BLaER1 (cell line): ENCODE measurements around the gene SHROOM2.
"Not testable (repeated sequence)": the region's sequence is repeated elsewhere in the genome, so short reads cannot be mapped to it uniquely, and the experiment has no call there.

Experiments
- H3K27ac ChIP-seq: shearing (Covaris generic); formaldehyde crosslinking; 2 replicates; pipeline ENCODE4 v1.8.1; 2022
- H3K27me3 ChIP-seq: shearing (Covaris generic); formaldehyde crosslinking; 2 replicates; pipeline ENCODE4 v1.8.1; 2022
- H3K36me3 ChIP-seq: shearing (Covaris generic); formaldehyde crosslinking; 2 replicates; pipeline ENCODE4 v1.8.1; 2022
- H3K4me1 ChIP-seq: shearing (Covaris generic); formaldehyde crosslinking; 2 replicates; pipeline ENCODE4 v1.8.1; 2022
- H3K4me2 ChIP-seq: shearing (Covaris generic); formaldehyde crosslinking; 2 replicates; pipeline ENCODE4 v1.8.1; 2022
- H3K4me3 ChIP-seq: shearing (Covaris generic); formaldehyde crosslinking; 2 replicates; pipeline ENCODE4 v1.8.1; 2022
- H3K9ac ChIP-seq: shearing (Covaris generic); formaldehyde crosslinking; 2 replicates; pipeline ENCODE4 v1.8.1; 2022
- H3K9me3 ChIP-seq: shearing (Covaris generic); formaldehyde crosslinking; 2 replicates; pipeline ENCODE4 v1.8.1; 2022
- H4K20me1 ChIP-seq: shearing (Covaris generic); formaldehyde crosslinking; 2 replicates; pipeline ENCODE4 v1.8.1; 2022
- Cebpa-rat ChIP-seq: shearing (Covaris generic); IDR thresholded peaks from 2 replicates; pipeline ENCODE4 v1.8.1; 2022

SHROOM2 gene

GRCh38 chrX:9804444-9804843 is 18.2 kb downstream of the SHROOM2 start:
- H3K4me3 ChIP-seq: no peak overlapping the region
- no peak for TF ChIP-seq Cebpa-rat
- H4K20me1 ChIP-seq: no peaks in the 10 kb centered on the region
- H3K36me3 ChIP-seq: no peaks in the 10 kb centered on the region
- no peak overlapping the region for H3K9ac ChIP-seq
- H3K27ac ChIP-seq: no peak overlapping the region
- H3K9me3 ChIP-seq: peaks cover 22% of the 10 kb centered on the region
- H3K4me2 ChIP-seq: no peak overlapping the region
- no peaks in the 10 kb centered on the region for H3K27me3 ChIP-seq
- no peaks in the 10 kb centered on the region for H3K4me1 ChIP-seq

DNA sequence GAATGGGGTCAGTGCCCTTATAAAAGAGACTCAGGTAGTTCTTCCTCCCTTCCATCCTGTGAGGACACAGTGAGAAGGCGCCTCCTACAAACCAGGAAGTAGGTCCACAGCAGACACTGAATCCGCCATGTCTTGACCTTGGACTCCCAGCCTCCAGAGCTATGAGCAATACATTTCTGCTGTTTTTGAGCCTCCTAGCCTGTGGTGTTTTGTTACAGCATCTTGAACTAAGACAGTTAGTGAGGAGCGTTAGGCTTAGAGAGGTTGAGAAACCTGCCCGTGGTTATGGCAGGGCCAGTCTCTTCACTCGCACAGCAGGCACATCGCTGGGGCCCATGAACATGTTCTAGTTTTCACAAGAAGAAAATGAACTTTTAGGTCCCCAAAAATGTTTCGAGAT is 19.7 kb downstream of the SHROOM2 start:
- H4K20me1 ChIP-seq: no peaks in the 10 kb centered on the region
- no peaks in the 10 kb centered on the region for H3K27me3 ChIP-seq
- no peak for TF ChIP-seq Cebpa-rat
- H3K27ac ChIP-seq: no peak overlapping the region
- H3K9ac ChIP-seq: no peak overlapping the region
- H3K4me3 ChIP-seq: no peak overlapping the region
- H3K36me3 ChIP-seq: no peaks in the 10 kb centered on the region
- no peak overlapping the region for H3K4me2 ChIP-seq
- no peaks in the 10 kb centered on the region for H3K4me1 ChIP-seq
- peaks cover 7% of the 10 kb centered on the region for H3K9me3 ChIP-seq

DNA sequence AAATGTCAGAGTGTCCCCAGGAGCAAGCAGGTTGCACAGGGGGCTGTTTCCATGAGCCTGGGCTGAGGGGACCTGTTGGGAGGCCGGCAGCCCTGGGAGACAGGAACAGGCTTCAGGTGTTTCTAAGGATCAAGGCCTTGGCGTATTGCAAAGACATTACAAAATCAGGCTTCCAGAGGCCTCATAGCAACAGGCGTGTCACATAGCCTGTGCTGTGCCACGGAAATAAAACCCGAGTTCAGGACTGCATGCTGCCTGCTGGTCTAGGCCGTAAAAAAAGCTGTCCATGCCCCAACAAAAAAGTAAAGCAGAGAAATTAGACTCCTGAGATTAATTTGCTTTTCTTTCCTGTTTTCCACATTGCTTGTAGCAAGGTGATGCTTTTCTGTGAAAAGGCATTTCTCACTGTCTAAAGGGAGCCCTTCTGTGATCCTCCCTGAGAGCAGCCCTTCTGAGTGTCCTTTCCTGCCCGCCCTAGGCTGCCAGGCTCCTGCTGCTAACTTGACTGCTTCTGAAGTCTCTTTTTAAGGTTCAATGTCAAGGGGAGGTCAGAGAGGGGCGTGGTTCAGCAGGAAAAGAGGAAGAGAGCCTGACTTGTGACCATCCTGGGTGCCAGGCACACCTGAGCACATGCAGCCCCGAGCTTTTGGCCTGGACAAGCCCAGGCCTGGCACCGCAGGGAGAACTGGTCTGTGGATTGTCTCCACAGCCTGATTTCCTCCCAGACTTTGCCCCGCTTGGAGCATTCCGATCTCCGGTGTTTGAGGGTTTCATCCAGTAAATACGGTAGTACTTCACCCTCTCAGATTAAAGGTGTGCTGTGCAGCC is 21.3 kb downstream of the SHROOM2 start:
- H3K36me3 ChIP-seq: no peaks in the 10 kb centered on the region
- no peak overlapping the region for H3K27ac ChIP-seq
- H3K4me2 ChIP-seq: no peak overlapping the region
- TF ChIP-seq Cebpa-rat: no peak
- H4K20me1 ChIP-seq: no peaks in the 10 kb centered on the region
- no peak overlapping the region for H3K4me3 ChIP-seq
- no peaks in the 10 kb centered on the region for H3K27me3 ChIP-seq
- no peaks in the 10 kb centered on the region for H3K4me1 ChIP-seq
- H3K9ac ChIP-seq: no peak overlapping the region
- H3K9me3 ChIP-seq: no peaks in the 10 kb centered on the region

DNA sequence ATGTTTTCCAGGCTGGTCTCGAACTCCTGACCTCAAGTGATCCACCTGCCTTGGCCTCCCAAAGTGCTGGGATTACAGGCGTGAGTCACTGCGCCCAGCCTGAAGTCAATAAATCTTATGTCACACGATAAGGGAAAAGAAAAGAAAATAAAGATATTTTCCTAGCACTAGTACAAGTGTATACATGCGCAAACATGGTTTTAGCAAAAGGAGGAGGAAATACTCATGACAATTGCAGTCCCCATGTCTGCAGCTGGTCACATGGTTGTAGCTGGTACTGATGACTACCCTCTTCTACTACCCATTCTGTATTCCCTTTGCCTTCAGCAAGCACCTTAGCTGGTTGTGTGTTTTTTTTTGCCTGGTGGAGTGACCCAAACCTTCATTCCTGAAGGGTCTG is 23.6 kb downstream of the SHROOM2 start:
- not testable (repeated sequence) for H3K4me3 ChIP-seq, H3K4me2 ChIP-seq, H4K20me1 ChIP-seq, H3K4me1 ChIP-seq, H3K27me3 ChIP-seq, H3K9me3 ChIP-seq, H3K9ac ChIP-seq, H3K36me3 ChIP-seq, H3K27ac ChIP-seq

- not testable (repeated sequence) for H4K20me1 ChIP-seq, H3K9me3 ChIP-seq, H3K4me3 ChIP-seq, H3K4me1 ChIP-seq, H3K36me3 ChIP-seq, H3K27me3 ChIP-seq, H3K4me2 ChIP-seq, H3K9ac ChIP-seq, H3K27ac ChIP-seq
Measured at GRCh38 chrX:9811086-9811485, 24.9 kb downstream of the SHROOM2 start.

GRCh38 chrX:9816084-9816700 is 30.0 kb downstream of the SHROOM2 start:
- no peaks in the 10 kb centered on the region for H3K27me3 ChIP-seq
- H3K4me2 ChIP-seq: peak overlapping the region; percentile 34
- H3K9me3 ChIP-seq: no peaks in the 10 kb centered on the region
- H3K4me1 ChIP-seq: peaks cover 9% of the 10 kb centered on the region
- H3K27ac ChIP-seq: no peak overlapping the region
- no peaks in the 10 kb centered on the region for H3K36me3 ChIP-seq
- no peak overlapping the region for H3K4me3 ChIP-seq
- no peak for TF ChIP-seq Cebpa-rat
- no peak overlapping the region for H3K9ac ChIP-seq
- no peaks in the 10 kb centered on the region for H4K20me1 ChIP-seq

- Histone ChIP-seq H3K4me3 (no peak overlapping the region), H3K36me3 (no peaks in the 10 kb centered on the region), H3K9ac (no peak overlapping the region), H4K20me1 (no peaks in the 10 kb centered on the region), H3K27ac (no peak overlapping the region), H3K4me2 (no peak overlapping the region), H3K9me3 (no peaks in the 10 kb centered on the region), H3K27me3 (no peaks in the 10 kb centered on the region), H3K4me1 (peaks cover 4% of the 10 kb centered on the region)
- TF ChIP-seq Cebpa-rat: no peak
Measured at GRCh38 chrX:9821572-9821971, 35.3 kb downstream of the SHROOM2 start.

DNA sequence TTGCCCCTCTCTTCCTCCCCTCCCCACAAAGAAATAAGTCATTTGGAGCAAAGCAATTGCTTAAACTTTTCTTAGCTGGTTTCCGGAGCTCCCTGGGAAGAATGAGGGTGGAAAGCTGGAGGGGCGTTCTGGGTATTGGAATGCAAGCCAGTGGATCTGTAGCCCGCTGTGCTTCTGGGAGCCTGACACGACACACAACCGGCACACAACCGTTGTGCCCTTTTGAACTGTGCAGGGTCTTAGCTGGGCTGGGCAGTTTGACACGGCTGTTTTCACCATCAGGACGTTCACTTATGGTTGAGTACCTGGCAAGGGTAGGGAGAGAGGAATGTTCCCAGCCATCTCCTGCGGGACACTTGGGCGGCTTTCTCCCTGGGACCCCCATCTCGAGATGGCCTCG is 38.3 kb downstream of the SHROOM2 start:
- no peaks in the 10 kb centered on the region for H3K9me3 ChIP-seq
- H3K9ac ChIP-seq: no peak overlapping the region
- no peak for TF ChIP-seq Cebpa-rat
- no peaks in the 10 kb centered on the region for H3K27me3 ChIP-seq
- H3K4me3 ChIP-seq: no peak overlapping the region
- H3K4me2 ChIP-seq: no peak overlapping the region
- no peaks in the 10 kb centered on the region for H3K4me1 ChIP-seq
- no peaks in the 10 kb centered on the region for H3K36me3 ChIP-seq
- H3K27ac ChIP-seq: no peak overlapping the region
- H4K20me1 ChIP-seq: no peaks in the 10 kb centered on the region

GRCh38 chrX:9825129-9825790 is 39.0 kb downstream of the SHROOM2 start:
- TF ChIP-seq Cebpa-rat: no peak

DNA sequence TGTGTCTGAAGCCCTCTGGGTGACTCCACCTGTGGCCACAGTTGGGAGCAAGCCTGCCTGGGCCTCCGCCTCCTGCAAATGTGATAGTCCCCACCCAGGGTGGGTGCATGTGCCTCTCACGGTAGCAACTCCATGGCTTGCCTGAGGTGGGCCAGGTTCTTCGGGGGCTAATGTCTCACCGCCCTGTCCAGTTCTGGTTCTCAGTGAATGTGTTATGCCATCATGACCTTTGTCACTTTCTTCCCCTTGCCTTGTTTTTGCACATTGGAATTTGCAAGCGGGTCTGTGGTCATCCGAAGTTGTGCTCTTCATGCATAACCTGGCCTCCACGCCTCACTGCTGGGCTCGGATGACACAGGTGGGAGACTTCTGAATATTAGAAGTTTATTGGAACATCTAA is 39.7 kb downstream of the SHROOM2 start:
- Histone ChIP-seq H3K9me3 (no peaks in the 10 kb centered on the region), H3K9ac (no peak overlapping the region), H3K36me3 (no peaks in the 10 kb centered on the region), H3K27ac (no peak overlapping the region), H3K4me2 (no peak overlapping the region), H3K4me1 (no peaks in the 10 kb centered on the region), H4K20me1 (no peaks in the 10 kb centered on the region), H3K4me3 (no peak overlapping the region), H3K27me3 (no peaks in the 10 kb centered on the region)
- TF ChIP-seq Cebpa-rat: no peak

More at GRCh38 chrX:9825129-9825790, 39.0 kb downstream of the SHROOM2 start:
- no peak overlapping the region for H3K4me2 ChIP-seq
- H3K4me3 ChIP-seq: no peak overlapping the region
- H3K27me3 ChIP-seq: no peaks in the 10 kb centered on the region
- no peak overlapping the region for H3K9ac ChIP-seq
- H3K27ac ChIP-seq: no peak overlapping the region
- no peaks in the 10 kb centered on the region for H3K4me1 ChIP-seq
- no peaks in the 10 kb centered on the region for H3K9me3 ChIP-seq
- H4K20me1 ChIP-seq: no peaks in the 10 kb centered on the region
- no peaks in the 10 kb centered on the region for H3K36me3 ChIP-seq
